NCI-H2107 treated with DMSO at 0.1 percent for 48 hours (cell line): ENCODE results near the gene UBA1.

ENCODE experiments used
- DNase-seq: peaks from one replicate; lab custom pipeline; 2025; ENCODE audit not compliant: unreplicated experiment; lab: John Stamatoyannopoulos, UW

Gene UBA1

GRCh38 chrX:47193475-47194193, at the start of gene UBA1:
Gene UBA1, plus strand, starts transcription at chrX:47193829. Its CDS starts 4,974 bp downstream, at chrX:47198803.
- peak; percentile 96 for DNase-seq

- peak; percentile 21 for DNase-seq
Measured at GRCh38 chrX:47143894-47144625, 49.6 kb upstream of the UBA1 start.

- DNase-seq, result peak; percentile 91
Measured at GRCh38 chrX:47144626-47145394, 48.8 kb upstream of the UBA1 start, which contains the start of the genes NDUFB11 and RBM10. Gene NDUFB11, minus strand, starts transcription at chrX:47144702. Its CDS starts 23 bp downstream, at chrX:47144679. Gene RBM10, plus strand, starts transcription at chrX:47145221. Its CDS starts 2,261 bp downstream, at chrX:47147482.

- no peak for DNase-seq
Measured at GRCh38 chrX:47145395-47146120, 48.1 kb upstream of the UBA1 start.

GRCh38 chrX:47146121-47146935, 47.3 kb upstream of the UBA1 start:
- peak; percentile 32 for DNase-seq

GRCh38 chrX:47146936-47147859, 46.4 kb upstream of the UBA1 start:
- DNase-seq, result no peak

- DNase-seq, result no peak
Measured at GRCh38 chrX:47148946-47149345, 44.7 kb upstream of the UBA1 start.

- DNase-seq, result no peak
Measured at GRCh38 chrX:47151435-47151834, 42.2 kb upstream of the UBA1 start.

- DNase-seq, result no peak
Measured at GRCh38 chrX:47156611-47157520, 36.8 kb upstream of the UBA1 start.

- DNase-seq, result no peak
Measured at GRCh38 chrX:47158131-47158530, 35.5 kb upstream of the UBA1 start.

GRCh38 chrX:47158781-47159180, 34.8 kb upstream of the UBA1 start:
- no peak for DNase-seq

GRCh38 chrX:47160781-47161180, 32.8 kb upstream of the UBA1 start:
- DNase-seq, result no peak

- no peak for DNase-seq
Measured at GRCh38 chrX:47162927-47163583, 30.6 kb upstream of the UBA1 start.

- DNase-seq, result no peak
Measured at GRCh38 chrX:47164420-47164819, 29.2 kb upstream of the UBA1 start.

GRCh38 chrX:47166126-47166525, 27.5 kb upstream of the UBA1 start:
- no peak for DNase-seq

- DNase-seq, result no peak
Measured at GRCh38 chrX:47168495-47169073, 25.0 kb upstream of the UBA1 start.

GRCh38 chrX:47169273-47169672, 24.4 kb upstream of the UBA1 start:
- no peak for DNase-seq
